Measurements from ENCODE around the gene LRRN3. TPM values are rescaled to one million over a fixed set of nuclear protein-coding genes. Genes with fewer than 3 reads are reported as not detected.
"Not testable (repeated sequence)": the region's sequence is repeated elsewhere in the genome, so short reads cannot be mapped to it uniquely, and the experiment has no call there.

LRRN3 gene
- polyA plus RNA-seq, 1 of the 3 experiments (the other 2 are of a cell fraction) = 2.1 TPM

- TF ChIP-seq SMC3 (IDR thresholded peaks at IDR 0.05; ENCODE audit: low read depth, low read length) (no peak), MXI1 (IDR thresholded peaks at IDR 0.05; ENCODE audit: low read depth, low read length) (no peak), MAX (IDR thresholded peaks at IDR 0.05; ENCODE audit: low read depth) (no peak), GATA2 (CRISPR knock-in tag; IDR thresholded peaks at IDR 0.05) (no peak)
- H3K4me1 ChIP-seq (ENCODE audit: control insufficient read depth in 1 of 2, insufficient read depth in 2 of 2, low read depth in 1 of 2, low read length in 1 of 2) = no peaks in the 10 kb centered on the region; a peak in 2 of 4 replicates
- ChIA-PET CTCF (interaction anchor here (0.9 kb wide), 1 partner anchor 11 kb away, joined by 3 read pairs; no protein-coding TSS in a partner anchor), POLR2A (no interaction called here)
- H3K79me2 ChIP-seq (ENCODE audit: insufficient read depth) = no peaks in the 10 kb centered on the region
- H3K4me2 ChIP-seq = no peak overlapping the region
- no peak overlapping the region for H3K4me3 ChIP-seq (ENCODE audit: low read depth in 2 of 2, low read length in 1 of 2)
- DNase-seq = no peak
- H4K20me1 ChIP-seq (ENCODE audit: insufficient read depth) = no peaks in the 10 kb centered on the region
- no peak overlapping the region for H3K27ac ChIP-seq (ENCODE audit: low read depth in 2 of 2, low read length in 1 of 2)
- H3K9ac ChIP-seq = no peak overlapping the region
- no peaks in the 10 kb centered on the region for H3K27me3 ChIP-seq (ENCODE audit: insufficient read depth)
- no peaks in the 10 kb centered on the region for H3K9me2 ChIP-seq
- no peak overlapping the region for H2AFZ ChIP-seq (ENCODE audit: low read depth)
- no peaks in the 10 kb centered on the region for H3K36me3 ChIP-seq (replicated peaks in 1 of 2; ENCODE audit: control insufficient read depth in 1 of 2, insufficient read depth in 2 of 2, low read length in 1 of 2)
- H3K9me3 ChIP-seq = no peaks in the 10 kb centered on the region
- H3F3A ChIP-seq (replicated peaks; ENCODE audit: insufficient read depth) = peaks cover under 1% of the 10 kb centered on the region
Measured at GRCh38 chr7:111071556-111071955, 19.4 kb upstream of the LRRN3 start.

- H3K4me1 ChIP-seq (ENCODE audit: control insufficient read depth in 1 of 2, insufficient read depth in 2 of 2, low read depth in 1 of 2, low read length in 1 of 2); DNase-seq; CTCF ChIA-PET; H3K4me3 ChIP-seq (ENCODE audit: low read depth in 2 of 2, low read length in 1 of 2); H3K36me3 ChIP-seq (replicated peaks in 1 of 2; ENCODE audit: control insufficient read depth in 1 of 2, insufficient read depth in 2 of 2, low read length in 1 of 2); H3K79me2 ChIP-seq (ENCODE audit: insufficient read depth); H3F3A ChIP-seq (replicated peaks; ENCODE audit: insufficient read depth); H3K9me2 ChIP-seq; H3K4me2 ChIP-seq; H3K9me3 ChIP-seq; H4K20me1 ChIP-seq (ENCODE audit: insufficient read depth); H3K27me3 ChIP-seq (ENCODE audit: insufficient read depth); H2AFZ ChIP-seq (ENCODE audit: low read depth); H3K27ac ChIP-seq (ENCODE audit: low read depth in 2 of 2, low read length in 1 of 2); POLR2A ChIA-PET; H3K9ac ChIP-seq: not testable (repeated sequence)
- 94% methylated on average over 9 of the region's 9 CpGs for WGBS (ENCODE audit: low lambda C conversion rate)
Measured at GRCh38 chr7:111072658-111073057, 18.3 kb upstream of the LRRN3 start.

GRCh38 chr7:111074071-111074747 lies 16.7 kb upstream of the LRRN3 start:
- ChIA-PET CTCF (interaction anchor here (0.6 kb wide), 1 partner anchor 9 kb away, joined by 3 read pairs; no protein-coding TSS in a partner anchor), POLR2A (no interaction called here)
- H3K4me2 ChIP-seq = no peak overlapping the region
- H3K36me3 ChIP-seq (replicated peaks in 1 of 2; ENCODE audit: control insufficient read depth in 1 of 2, insufficient read depth in 2 of 2, low read length in 1 of 2) = no peaks in the 10 kb centered on the region
- no peaks in the 10 kb centered on the region for H3K79me2 ChIP-seq (ENCODE audit: insufficient read depth)
- no peak for TF ChIP-seq TAF1 (IDR thresholded peaks at IDR 0.05; ENCODE audit: borderline replicate concordance, low read depth, low read length)
- TF ChIP-seq JUND (IDR thresholded peaks at IDR 0.05) = 0 out of 2 replicates have a peak, but pooled peaks have one; percentile 2
- TF ChIP-seq RCOR1 (IDR thresholded peaks at IDR 0.05; ENCODE audit: low read length) = no peak
- no peaks in the 10 kb centered on the region for H3K9me2 ChIP-seq
- no peak overlapping the region for H3K9ac ChIP-seq
- no peak overlapping the region for H3K27ac ChIP-seq (ENCODE audit: low read depth in 2 of 2, low read length in 1 of 2)
- no peak for DNase-seq
- no peaks in the 10 kb centered on the region; a peak in 2 of 4 replicates for H3K4me1 ChIP-seq (ENCODE audit: control insufficient read depth in 1 of 2, insufficient read depth in 2 of 2, low read depth in 1 of 2, low read length in 1 of 2)
- no peaks in the 10 kb centered on the region for H3K27me3 ChIP-seq (ENCODE audit: insufficient read depth)
- H3F3A ChIP-seq (replicated peaks; ENCODE audit: insufficient read depth) = peaks cover 6% of the 10 kb centered on the region
- no peak overlapping the region for H3K4me3 ChIP-seq (ENCODE audit: low read depth in 2 of 2, low read length in 1 of 2)
- no peaks in the 10 kb centered on the region for H4K20me1 ChIP-seq (ENCODE audit: insufficient read depth)
- 83% methylated on average over 3 of the region's 3 CpGs for WGBS (ENCODE audit: low lambda C conversion rate)
- H2AFZ ChIP-seq (ENCODE audit: low read depth) = no peak overlapping the region
- no peaks in the 10 kb centered on the region for H3K9me3 ChIP-seq

Measured in SK-N-SH (cell line).